Measurements from ENCODE around the gene DNAJC10.
"Not testable (repeated sequence)": the region's sequence is repeated elsewhere in the genome, so short reads cannot be mapped to it uniquely, and the experiment has no call there.

Gene DNAJC10

DNA sequence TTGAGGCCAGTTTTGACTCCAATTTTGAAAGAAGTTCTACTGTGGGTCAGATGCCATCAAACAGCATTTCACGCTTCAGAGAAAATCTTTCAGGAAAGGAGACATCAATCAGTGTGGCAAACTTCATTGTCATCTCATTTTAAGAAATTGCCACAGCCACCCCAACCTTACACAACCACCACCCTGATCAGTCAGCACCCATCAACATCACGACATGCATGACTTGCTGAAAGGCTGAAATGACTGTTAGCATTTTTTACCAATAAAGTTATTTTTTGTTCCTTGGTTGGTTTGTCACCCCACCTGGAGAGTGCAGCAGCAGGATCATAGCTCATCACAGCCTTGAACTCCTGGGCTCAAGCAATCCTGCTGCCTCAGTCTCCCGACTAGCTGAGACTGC, 10.4 kb downstream of the DNAJC10 start:
- no peak for FAIRE-seq

DNA sequence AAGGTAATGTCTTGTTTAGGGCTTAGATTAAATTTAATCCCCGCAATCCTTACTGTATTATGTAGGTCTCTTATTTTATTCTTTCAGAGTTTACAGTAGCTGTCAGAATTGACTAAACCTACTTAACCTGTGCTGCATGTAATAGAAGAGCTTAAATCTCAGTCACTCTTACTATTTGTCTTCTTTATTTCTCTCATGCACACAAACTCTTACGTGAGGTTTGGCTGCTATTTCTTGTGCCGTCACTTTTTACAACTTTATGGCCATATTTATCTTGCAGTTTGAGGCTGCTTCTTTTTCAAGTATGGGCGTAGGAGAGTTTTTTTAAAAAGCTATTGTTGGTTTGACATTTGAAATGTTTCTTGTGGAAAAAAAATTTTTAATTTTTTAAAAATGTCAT, 12.0 kb downstream of the DNAJC10 start:
- FAIRE-seq = no peak

DNA sequence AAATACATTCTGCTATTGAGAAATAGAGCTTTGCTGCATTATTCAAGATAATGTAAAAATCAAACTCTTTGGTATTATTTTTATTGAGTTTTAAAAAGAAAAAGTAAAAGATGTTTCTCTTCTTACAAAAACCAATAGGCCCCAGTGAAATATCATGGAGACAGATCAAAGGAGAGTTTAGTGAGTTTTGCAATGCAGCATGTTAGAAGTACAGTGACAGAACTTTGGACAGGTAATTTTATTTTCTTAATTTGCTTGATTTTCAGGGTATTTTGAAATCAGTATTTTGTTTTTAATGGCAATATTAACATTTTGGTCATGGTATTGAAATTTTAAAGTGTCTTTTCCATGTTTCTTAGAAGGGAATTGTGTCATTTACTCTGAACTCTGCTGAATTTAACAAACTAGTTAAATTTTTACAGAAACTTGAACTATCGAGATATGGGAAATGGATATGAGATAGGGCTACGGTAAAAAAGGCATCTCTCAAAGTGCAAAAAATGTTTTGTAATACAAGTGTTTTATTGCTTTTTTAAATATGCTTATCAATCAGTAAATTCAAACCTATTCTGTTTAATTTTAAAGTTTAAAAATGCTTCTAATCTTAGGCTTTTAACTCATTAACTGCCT, 13.8 kb downstream of the DNAJC10 start:
- FAIRE-seq = no peak

DNA sequence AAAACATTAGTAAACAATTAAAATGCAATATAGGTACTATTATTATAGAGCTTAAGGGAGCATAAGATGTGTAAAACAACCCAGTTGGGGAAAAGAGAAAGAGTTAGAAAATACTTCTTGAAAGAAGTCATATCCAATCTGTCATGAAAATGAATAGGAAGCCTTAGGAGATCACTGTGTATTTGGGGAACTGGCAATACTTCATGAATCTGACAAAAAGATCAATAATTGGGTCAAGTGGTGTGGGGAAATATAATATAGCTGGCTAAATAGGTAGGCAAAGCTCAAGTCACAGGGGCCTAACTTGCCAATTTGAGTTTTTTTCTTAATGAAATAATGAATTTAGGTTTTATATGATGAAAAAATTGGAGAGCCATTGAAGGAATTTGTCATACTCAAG, 14.4 kb downstream of the DNAJC10 start:
- no peak for FAIRE-seq

DNA sequence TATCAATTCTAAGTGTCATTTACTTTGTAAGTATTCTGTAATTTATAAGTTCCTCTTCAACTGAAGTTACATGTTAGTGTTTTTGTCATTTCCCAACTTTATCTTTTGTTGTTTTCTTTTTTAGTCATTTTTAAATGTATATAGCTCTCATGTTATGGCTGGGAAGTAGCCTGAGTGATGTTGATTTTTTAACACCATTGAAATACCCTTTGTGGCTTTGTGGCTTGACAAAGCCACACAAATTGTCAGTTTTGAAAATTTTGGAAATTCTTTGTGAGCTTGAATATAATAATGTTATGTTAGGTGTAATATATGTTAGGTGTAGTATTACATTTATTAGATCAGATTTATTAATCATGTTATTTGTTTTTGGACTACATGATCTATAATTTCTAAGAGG, 16.7 kb downstream of the DNAJC10 start:
- FAIRE-seq = no peak

DNA sequence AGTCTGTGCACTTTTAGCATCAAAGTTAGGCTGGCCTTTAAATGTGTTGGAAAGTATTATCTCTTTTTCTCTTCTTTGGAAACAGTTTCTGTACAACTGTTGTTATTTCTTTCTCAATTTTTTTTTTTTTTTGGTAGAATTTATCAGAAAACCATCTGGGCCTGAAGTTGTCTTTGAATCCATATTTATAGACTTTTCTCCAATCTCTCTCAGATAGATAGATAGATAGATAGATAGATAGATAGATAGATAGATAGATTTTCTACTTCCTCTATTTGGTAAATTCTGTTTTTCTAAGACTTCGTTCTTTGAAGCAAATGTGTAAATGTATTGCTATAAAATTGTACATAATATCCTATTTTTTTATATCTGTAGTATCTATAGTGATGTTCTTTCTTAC, 17.5 kb downstream of the DNAJC10 start:
- no peak for FAIRE-seq

DNA sequence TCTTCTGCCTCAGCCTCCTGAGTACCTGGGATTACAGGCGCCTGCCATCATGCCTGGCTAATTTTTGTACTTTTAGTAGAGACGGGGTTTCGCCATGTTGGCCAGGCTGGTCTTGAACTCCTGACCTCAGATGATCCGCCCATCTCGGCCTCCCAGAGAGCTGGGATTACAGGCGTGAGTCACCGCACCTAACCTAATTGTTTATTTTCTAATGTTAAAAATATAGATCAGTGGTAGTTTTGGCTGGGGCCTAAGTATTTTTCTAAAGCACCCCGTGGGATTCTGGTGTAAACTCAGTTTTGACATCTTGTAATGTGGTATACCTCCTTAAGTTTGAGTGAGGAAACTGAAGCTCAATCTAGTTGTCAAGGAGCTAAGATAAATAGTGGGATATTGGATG, 20.8 kb downstream of the DNAJC10 start:
- FAIRE-seq = not testable (repeated sequence)

DNA sequence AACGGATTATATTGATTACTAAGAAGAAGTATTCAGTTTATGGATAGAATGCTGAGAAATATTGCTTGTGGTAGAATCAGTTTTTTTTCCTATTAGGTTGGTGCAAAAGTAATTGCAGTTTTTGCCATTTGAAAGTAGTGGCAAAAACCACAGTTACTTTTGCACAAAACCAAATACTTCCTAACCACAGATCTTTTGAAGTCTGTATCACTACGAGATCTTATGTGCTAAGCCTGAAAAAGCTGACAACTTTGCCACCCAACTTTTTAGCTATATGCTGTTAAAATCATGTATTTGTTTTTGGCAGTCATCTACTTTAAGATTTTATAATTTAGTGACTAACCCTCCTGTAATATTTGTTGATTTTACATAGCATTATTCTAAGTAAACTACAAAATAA, 24.6 kb downstream of the DNAJC10 start:
- FAIRE-seq = peak; percentile 68

DNA sequence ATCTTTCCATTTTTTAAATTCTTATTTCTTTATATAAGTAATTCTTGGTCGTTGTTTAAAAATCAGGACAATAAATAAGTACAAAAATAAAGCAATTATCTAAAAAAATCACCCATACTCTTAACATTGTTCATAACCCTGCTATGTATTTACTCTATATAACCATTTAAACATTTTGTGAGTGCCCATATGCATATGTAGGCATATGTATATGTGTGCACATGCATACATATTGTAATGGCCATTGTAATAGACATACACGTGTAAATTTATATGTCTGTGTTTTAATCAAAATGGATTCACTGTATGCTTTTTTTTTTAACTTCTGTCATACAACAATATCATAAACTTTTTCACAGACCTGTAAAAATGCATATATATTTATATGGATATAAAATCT, 25.6 kb downstream of the DNAJC10 start:
- no peak for FAIRE-seq

DNA sequence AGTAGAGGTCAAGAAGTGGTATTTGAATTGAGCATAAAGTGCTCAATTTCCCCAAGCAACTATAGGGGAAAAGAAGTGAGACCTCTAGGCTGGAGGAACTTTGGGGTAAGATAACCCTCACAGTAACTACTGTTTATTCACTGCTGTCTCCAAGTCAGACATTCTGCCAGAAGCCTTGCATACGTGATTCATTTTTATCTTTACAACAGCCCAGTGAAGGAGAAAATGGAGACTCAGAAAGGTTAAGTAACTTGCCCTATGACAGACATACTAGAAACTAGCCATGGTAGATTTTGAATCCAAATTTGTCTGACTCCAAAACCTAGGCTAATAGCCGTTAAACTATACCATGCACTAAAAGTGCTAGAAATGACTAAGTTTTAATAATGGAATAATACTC, 28.4 kb downstream of the DNAJC10 start:
- FAIRE-seq = no peak

DNA sequence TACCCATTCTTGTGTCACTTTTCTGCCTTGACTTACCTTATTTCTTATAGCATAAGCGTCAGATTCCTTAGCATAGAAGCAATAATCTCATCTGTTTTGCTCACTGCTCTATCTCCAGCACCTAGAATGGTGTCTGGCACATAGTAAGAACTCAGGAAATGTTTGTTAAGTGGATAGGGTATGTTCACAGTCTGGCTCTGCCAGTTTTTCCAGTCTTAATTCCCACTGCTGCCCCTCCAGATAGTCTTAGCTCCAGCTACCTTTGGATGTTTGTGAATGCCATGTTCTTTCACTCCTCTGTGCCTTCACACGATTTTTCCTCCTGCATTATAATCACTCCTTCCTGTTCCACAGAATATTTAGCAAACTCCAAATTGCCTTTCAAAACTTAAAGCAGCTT, 29.0 kb downstream of the DNAJC10 start:
- FAIRE-seq = no peak

DNA sequence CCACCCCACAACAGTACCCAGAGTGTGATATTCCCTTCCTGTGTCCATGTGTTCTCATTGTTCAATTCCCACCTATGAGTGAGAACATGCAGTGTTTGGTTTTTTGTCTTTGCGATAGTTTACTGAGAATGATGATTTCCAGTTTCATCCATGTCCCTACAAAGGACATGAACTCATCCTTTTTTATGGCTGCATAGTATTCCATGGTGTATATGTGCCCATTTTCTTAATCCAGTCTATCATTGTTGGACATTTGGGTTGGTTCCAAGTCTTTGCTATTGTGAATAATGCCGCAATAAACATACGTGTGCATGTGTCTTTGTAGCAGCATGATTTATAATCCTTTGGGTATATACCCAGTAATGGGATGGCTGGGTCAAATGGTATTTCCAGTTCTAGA, 29.8 kb downstream of the DNAJC10 start:
- FAIRE-seq = not testable (repeated sequence)

DNA sequence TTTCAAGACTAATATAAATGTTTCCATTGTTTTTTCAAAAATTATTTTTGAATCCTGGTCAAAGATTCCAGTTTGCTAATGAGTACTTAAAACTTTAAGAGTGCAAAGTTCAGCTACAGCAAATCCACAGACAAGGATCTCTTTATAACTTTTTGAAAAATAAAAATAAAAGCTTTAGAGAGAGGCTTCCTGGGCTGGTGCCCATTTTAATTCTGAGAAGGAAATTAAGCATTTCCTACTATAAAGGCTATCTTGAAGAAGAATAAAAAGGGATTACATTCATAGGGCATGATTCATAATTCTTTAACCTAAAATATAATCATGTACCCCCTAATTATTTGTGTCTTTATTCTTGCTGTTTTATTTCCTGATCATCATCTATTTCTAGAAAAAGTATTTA, 38.2 kb downstream of the DNAJC10 start:
- no peak for FAIRE-seq

DNA sequence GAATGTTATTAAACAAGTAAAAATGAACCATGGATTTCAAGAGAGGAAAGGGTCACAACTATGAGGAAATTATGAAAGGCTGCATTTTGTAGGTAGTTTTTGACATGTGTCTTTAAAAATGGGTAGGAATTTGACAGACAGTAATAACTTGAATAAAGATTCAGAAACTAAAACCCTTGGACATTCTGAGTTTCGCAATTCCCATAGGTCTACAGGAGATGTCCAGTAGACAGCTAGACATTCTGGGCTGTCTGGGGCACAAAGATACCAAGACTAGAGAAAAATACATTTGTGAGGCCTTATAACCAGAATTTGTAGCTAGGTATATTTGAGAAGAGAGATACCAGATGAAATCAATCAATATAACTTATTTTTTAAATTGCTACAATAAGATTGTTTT, 42.3 kb downstream of the DNAJC10 start:
- FAIRE-seq = peak; percentile 43

DNA sequence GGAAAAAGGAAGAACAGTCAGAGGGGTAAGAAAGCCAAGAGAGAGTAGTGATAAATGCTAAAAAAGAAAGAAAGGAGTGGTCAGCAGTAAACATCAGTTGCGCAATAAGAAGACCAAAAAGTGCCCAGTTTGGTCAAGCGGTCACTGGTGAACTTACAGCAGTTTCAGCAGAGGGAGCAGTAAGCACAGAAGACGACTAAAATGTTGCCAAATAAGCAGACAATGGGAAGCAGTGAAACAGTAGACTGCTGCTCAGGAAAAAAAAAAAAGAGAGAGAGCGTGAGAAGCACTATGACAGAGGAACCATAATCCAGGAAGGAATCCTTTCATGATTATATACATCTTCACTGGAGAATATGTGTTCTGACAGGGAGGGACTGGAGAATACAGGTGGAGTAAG, 45.8 kb downstream of the DNAJC10 start:
- no peak for FAIRE-seq

DNA sequence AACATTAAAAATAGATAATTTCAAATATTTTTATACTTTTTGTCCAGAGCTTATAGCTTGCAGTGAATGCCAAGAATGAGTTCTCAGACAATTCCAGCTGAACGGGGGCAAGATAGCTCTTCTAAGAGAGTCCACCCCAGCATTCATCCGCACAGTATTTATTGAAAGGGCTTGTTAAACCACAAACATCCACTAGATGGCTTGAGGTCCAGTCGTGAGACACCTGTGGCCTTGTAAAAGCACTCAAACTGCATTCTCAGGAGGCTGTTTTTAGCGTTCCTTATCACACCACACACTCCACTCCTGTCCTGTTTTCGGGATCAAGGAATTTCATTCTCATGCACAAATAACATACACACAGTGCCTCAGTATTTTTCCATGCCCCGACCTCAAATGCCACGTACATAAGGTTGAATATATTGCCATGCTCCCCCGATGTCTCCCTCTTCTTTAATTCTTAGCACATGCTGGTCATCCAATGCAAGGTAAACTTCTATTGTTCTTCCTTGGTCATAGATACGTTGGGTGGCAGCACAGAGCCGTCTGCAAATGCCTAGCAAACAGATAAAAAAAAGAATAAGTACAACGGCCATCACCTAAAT, 47.4 kb downstream of the DNAJC10 start:
- no peak for FAIRE-seq

DNA sequence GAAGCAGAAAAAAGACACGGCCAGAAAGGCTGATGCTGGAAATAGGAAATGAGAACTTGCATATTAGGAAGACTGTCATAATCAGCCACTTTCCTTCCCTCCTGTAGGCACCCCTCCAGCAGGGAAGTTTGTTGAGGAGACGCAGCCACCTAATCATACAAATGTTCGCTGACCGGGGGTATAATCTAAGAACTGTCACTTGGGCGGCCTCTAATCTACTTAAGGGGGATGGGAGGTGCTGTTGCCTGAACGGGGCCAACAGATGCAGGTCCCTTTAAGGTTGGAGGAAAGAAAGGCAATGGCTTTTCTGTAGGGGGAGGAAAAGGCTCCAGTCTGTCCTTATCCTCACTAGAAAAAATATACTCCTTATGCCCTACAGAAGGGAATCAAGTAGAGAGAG, 50.6 kb downstream of the DNAJC10 start:
- FAIRE-seq = no peak

DNA sequence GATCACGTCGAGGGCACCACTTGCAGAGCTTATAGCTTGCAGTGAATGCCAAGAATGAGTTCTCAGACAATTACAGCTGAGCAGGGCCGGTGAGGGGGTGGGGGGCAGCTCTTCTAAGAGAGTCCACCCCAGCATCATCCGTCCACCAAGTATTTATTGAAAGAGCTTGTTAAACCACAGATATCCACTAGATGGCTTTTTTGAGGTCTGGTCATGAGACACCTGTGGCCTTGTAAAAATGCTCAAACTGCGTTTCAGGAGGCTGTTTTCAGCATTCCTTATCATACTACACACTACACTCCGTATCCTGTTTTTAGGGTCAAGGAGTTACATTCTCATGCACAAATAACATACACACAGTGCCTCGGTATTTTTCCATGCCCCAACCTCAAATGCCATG, 51.5 kb downstream of the DNAJC10 start:
- no peak for FAIRE-seq

DNA sequence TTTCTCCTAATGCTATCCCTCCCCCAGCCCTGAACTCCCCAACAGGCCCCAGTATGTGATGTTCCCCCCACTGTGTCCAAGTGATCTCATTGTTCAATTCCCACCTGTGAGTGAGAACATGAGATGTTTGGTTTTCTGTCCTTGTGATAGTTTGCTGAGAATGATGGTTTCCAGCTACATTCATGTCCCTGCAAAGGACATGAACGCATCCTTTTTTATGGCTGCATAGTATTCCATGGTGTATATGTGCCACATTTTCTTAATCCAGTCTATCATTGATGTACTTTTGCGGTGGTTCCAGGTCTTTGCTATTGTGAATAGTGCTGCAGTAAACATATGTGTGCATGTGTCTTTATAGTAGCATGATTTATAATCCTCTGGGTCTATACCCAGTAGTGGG, 52.9 kb downstream of the DNAJC10 start:
- not testable (repeated sequence) for FAIRE-seq

DNA sequence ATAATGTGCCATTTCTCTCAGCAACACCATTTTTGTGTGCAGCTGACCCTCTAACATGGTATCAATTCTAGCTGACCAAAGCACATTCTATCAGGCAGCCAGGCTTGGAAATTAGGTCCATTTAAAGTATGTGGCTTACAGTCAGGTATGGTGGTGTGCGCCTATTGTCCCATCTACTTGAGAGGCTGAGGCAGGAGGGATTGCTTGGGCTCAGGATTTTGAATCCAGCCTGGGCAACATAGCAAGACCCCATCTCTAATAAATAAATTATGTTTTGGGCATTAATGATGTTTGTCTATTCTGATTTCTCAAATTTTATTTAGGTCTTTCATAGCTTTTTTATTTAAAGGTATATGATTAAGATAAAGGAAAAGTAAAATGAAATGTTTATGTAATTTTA, 63.3 kb downstream of the DNAJC10 start:
- peak; percentile 76 for FAIRE-seq

DNA sequence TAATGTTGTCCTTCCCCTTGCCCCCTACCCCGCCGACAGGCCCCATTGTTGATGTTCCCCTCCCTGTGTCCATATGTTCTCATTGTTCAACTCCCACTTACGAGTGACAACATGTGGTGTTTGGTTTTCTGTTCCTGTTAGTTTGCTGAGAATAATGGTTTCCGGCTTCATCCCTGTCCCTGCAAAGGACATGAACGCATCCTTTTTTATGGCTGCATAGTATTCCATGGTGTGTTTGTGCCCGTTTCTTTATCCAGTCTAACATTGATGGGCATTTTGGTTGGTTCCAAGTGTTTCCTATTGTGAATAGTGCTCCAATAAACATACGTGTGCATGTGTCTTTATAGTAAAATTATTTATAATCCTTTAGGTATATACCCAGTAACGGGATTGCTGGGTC, 65.0 kb downstream of the DNAJC10 start:
- not testable (repeated sequence) for FAIRE-seq

DNA sequence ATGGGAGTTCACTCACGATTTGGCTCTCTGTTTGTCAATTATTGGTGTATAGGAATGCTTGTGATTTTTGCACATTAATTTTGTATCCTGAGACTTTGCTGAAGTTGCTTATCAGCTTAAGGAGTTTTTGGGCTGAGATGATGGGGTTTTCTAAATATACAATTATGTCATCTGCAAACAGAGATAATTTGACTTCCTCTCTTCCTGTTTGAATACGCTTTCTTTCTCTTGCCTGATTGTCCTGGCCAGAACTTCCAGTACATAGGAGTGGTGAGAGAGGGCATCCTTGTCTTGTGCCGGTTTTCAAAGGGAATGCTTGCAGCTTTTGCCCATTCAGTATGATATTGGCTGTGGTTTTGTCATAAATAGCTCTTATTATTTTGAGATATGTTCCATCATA, 66.6 kb downstream of the DNAJC10 start:
- not testable (repeated sequence) for FAIRE-seq

DNA sequence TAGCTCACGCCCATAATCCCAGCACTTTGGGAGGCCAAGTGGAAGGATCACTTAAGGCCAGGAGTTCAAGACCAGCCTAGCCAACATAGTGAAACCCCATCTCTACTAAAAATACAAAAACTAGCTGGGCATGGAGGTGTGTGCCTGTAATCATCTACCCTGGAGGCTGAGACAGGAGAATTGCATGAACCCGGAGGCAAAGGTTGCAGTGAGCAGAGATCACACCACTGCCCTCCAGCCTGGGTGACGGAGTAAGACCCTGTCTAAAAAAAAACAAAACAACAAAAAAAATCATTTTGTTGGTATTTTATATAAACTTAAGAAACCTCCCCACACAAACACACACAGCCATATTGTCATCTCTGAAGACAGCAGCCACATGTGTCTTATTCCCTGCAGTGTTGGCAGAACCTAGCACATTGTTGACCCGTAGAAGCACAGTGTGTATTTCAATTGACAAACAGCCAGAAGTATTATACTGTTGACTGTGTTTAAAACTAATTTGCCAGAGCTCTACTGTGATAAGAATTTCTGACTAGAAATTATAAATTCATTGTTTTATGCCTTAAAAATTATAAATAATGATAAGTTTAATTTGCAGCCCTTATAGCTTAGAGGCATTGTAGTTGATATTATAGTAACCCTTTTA, 68.1 kb downstream of the DNAJC10 start:
- no peak for FAIRE-seq

DNA sequence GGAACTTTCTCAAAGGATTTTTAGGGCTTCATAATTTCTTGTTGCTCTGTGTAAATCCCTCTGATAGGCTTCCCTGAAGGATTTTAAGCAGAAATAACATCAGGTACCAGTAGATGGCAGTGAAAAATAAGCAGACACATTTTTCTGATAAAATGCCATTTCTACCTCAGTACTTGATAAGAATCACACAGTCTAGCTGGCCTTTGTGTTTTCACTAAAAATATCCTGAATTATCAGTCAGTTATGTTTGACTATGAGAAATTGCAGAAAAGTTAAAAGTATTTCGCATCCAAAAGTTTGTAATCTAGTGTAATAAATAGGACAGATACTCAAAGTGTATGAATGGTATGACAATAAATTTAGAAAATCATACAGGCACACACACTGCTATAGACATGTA, 68.7 kb downstream of the DNAJC10 start:
- peak; percentile 84 for FAIRE-seq

DNA sequence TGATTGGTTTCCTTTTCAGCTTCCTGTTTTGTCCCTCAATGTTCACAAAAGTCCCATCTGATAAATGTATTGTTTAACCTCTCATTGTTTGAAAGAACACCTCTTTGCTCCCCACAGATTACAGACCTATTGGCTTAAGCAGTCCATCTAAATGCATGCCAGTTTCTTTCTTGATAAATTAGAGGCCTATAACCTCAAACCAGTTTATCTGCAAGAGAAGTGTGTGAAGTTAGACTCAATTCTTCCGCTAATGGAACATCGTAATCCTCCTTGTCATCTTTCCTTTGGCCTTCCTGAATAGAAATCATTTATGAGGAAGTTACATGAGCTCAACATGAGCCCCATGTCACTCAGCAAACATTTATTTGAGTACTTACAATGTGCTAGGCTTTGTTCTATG, 76.4 kb downstream of the DNAJC10 start:
- FAIRE-seq = no peak

All from islet of Langerhans (tissue), 1 donor.